Panc1 (cell line): Measurements from ENCODE around the gene PLBD2. TPM values are rescaled to one million over a fixed set of nuclear protein-coding genes. Genes with fewer than 3 reads are reported as not detected.

Experiments used
- ATAC-seq: fragments of 200-7000 bp; cut with Tn5 transposase; 2 replicates; pipeline ENCODE4 v1.9.1; 2020; ENCODE audit warnings: mild to moderate bottlenecking, moderate library complexity
- BruUV-seq: library from RNA; stranded (reverse); fragments of 400-500 nt; replicated peaks from 2 replicates; lab custom pipeline; 2021; lab: Mats Ljungman, UMichigan
- CTCF ChIA-PET: fragments of 300-600 bp; sonication (Branson Sonifier 250); formaldehyde crosslinking; loops from one replicate; lab custom pipeline; 2022; ENCODE audit warnings: antibody characterized with exemption; lab: Charles Lee
- POLR2A ChIA-PET: fragments of 300-600 bp; sonication (Branson Sonifier 250); formaldehyde crosslinking; loops from one replicate; lab custom pipeline; 2022; ENCODE audit warnings: antibody characterized with exemption; lab: Charles Lee
- DNase-seq: peaks from one replicate; pipeline ENCODE4 v3.0.0-alpha.2; 2010; ENCODE audit warnings: low read depth, low spot score
- H3K27ac ChIP-seq: 2 replicates; pipeline ENCODE4 v1.5.1; 2011; ENCODE audit warnings: mild to moderate bottlenecking, low read length, inconsistent platforms
- H3K27me3 ChIP-seq: fragments of 200-500 bp; sonication (Bioruptor generic); 2 replicates; pipeline ENCODE4 v1.6.0; 2014; ENCODE audit warnings: low read length, inconsistent platforms; ENCODE audit not compliant: control insufficient read depth, insufficient read depth
- H3K36me3 ChIP-seq: fragments of 200-500 bp; sonication (Bioruptor generic); 2 replicates; pipeline ENCODE4 v1.5.1; 2014; ENCODE audit warnings: inconsistent platforms, mild to moderate bottlenecking, low read length, moderate library complexity; ENCODE audit not compliant: control insufficient read depth, insufficient read depth
- H3K4me1 ChIP-seq: 2 replicates; pipeline ENCODE4 v1.5.1; 2011; ENCODE audit warnings: inconsistent platforms, mild to moderate bottlenecking, low read length, moderate library complexity; ENCODE audit not compliant: control insufficient read depth, insufficient read depth
- H3K4me3 ChIP-seq, 2 experiments: 2 replicates each; pipeline ENCODE4 v1.5.1; 2011 to 2012; ENCODE audit warnings: low read depth in 2 of 2, low read length in 2 of 2, mild to moderate bottlenecking in 2 of 2, inconsistent platforms in 1 of 2, moderate library complexity in 1 of 2
- H3K9me3 ChIP-seq: fragments of 200-500 bp; sonication (Bioruptor generic); 2 replicates; pipeline ENCODE4 v1.5.1; 2014; ENCODE audit warnings: low read depth, mild to moderate bottlenecking, inconsistent platforms, low read length, moderate library complexity; ENCODE audit not compliant: control insufficient read depth, insufficient read depth
- POLR2AphosphoS5 ChIP-seq: IDR thresholded peaks from 2 replicates; pipeline ENCODE4 v1.6.1; 2012; ENCODE audit warnings: mild to moderate bottlenecking, low read depth, low read length, moderate library complexity
- SIN3A ChIP-seq: IDR thresholded peaks from 2 replicates; pipeline ENCODE4 v1.6.1; 2012; ENCODE audit warnings: low read depth, mild to moderate bottlenecking, low read length, moderate library complexity, borderline replicate concordance; ENCODE audit not compliant: insufficient read depth
- TCF7L2 ChIP-seq: IDR thresholded peaks from 2 replicates; pipeline ENCODE4 v1.6.1; 2011; ENCODE audit warnings: mild to moderate bottlenecking, low read depth, low read length, inconsistent platforms
- in situ Hi-C: cut with HindIII; loops from 2 replicates; pipeline ENCODE4 v1.10.0; 2016; ENCODE audit warnings: low sequenced_read_pairs, low pct_unique_long_range_greater_than_20kb
- intact Hi-C: fragments of 100-400 bp; cut with micrococcal nuclease; formaldehyde crosslinking; loops from one replicate; pipeline ENCODE4 v1.10.0; 2022; ENCODE audit not compliant: unreplicated experiment
- total RNA-seq: library from RNA; stranded (reverse); gene quantifications from one replicate; pipeline ENCODE4 v1.2.1, GENCODE V29; 2021; ENCODE audit not compliant: unreplicated experiment
- TF ChIP-seq, protein P1 (sequence below), 2 experiments: IDR thresholded peaks; 2 replicates each; pipeline ENCODE4 v1.6.1; 2011 to 2012; ENCODE audit warnings: low read depth in 2 of 2, control low read depth in 1 of 2, low read length in 1 of 2, mild to moderate bottlenecking in 1 of 2, moderate library complexity in 1 of 2; ENCODE audit not compliant: insufficient read depth in 1 of 2
- TF ChIP-seq, protein P2 (sequence below): fragments of 450-650 bp; IDR thresholded peaks from 2 replicates; pipeline ENCODE4 v1.5.1; 2017; ENCODE audit warnings: mild to moderate bottlenecking

Gene PLBD2
- total RNA-seq, 1 experiment from 2014 or later, result 69.7 TPM

DNA sequence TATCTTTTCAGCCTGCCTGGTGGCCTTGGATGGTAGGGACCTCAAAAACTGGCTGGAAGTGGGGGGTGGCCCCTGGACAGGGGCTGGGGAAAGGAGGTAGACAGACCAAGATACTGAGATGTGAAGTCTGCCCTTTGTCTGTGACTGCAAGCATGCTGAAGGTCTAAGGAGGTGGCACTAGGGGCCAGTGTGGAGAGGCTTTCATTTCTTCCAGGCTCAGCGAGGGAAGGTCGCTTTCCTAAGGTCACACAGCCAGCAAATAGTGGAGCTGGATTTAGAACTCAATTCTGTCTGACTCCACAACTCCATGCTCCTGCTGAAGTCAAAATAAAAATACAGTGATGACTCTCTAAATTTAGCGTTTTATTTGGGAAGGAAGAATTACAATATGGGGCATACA lies 11.3 kb upstream of the PLBD2 start:
- in situ Hi-C loops (no loop called here), intact Hi-C loops (no loop called here)
- DNase-seq (no peak), ATAC-seq (0 out of 2 replicates have a peak, but pooled peaks have one; percentile 59)
- CTCF ChIA-PET, result no interaction called here
- Histone ChIP-seq H3K27me3 (no peaks in the 10 kb centered on the region), H3K9me3 (no peaks in the 10 kb centered on the region), H3K4me3 (no peak overlapping the region), H3K27ac (no peak overlapping the region), H3K4me1 (no peaks in the 10 kb centered on the region), H3K36me3 (no peaks in the 10 kb centered on the region)
- POLR2A ChIA-PET, result no interaction called here
- no TSS peak for BruUV-seq
- TF ChIP-seq POLR2AphosphoS5 (no peak), TCF7L2 (no peak), SIN3A (no peak)
- TF ChIP-seq, protein P1, sequence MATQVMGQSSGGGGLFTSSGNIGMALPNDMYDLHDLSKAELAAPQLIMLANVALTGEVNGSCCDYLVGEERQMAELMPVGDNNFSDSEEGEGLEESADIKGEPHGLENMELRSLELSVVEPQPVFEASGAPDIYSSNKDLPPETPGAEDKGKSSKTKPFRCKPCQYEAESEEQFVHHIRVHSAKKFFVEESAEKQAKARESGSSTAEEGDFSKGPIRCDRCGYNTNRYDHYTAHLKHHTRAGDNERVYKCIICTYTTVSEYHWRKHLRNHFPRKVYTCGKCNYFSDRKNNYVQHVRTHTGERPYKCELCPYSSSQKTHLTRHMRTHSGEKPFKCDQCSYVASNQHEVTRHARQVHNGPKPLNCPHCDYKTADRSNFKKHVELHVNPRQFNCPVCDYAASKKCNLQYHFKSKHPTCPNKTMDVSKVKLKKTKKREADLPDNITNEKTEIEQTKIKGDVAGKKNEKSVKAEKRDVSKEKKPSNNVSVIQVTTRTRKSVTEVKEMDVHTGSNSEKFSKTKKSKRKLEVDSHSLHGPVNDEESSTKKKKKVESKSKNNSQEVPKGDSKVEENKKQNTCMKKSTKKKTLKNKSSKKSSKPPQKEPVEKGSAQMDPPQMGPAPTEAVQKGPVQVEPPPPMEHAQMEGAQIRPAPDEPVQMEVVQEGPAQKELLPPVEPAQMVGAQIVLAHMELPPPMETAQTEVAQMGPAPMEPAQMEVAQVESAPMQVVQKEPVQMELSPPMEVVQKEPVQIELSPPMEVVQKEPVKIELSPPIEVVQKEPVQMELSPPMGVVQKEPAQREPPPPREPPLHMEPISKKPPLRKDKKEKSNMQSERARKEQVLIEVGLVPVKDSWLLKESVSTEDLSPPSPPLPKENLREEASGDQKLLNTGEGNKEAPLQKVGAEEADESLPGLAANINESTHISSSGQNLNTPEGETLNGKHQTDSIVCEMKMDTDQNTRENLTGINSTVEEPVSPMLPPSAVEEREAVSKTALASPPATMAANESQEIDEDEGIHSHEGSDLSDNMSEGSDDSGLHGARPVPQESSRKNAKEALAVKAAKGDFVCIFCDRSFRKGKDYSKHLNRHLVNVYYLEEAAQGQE (IDR thresholded peaks at IDR 0.05; ENCODE audit: insufficient read depth in 1 of 2, low read depth in 2 of 2, low read length in 1 of 2), result no peak
- TF ChIP-seq, protein P2, sequence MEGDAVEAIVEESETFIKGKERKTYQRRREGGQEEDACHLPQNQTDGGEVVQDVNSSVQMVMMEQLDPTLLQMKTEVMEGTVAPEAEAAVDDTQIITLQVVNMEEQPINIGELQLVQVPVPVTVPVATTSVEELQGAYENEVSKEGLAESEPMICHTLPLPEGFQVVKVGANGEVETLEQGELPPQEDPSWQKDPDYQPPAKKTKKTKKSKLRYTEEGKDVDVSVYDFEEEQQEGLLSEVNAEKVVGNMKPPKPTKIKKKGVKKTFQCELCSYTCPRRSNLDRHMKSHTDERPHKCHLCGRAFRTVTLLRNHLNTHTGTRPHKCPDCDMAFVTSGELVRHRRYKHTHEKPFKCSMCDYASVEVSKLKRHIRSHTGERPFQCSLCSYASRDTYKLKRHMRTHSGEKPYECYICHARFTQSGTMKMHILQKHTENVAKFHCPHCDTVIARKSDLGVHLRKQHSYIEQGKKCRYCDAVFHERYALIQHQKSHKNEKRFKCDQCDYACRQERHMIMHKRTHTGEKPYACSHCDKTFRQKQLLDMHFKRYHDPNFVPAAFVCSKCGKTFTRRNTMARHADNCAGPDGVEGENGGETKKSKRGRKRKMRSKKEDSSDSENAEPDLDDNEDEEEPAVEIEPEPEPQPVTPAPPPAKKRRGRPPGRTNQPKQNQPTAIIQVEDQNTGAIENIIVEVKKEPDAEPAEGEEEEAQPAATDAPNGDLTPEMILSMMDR, result no peak

DNA sequence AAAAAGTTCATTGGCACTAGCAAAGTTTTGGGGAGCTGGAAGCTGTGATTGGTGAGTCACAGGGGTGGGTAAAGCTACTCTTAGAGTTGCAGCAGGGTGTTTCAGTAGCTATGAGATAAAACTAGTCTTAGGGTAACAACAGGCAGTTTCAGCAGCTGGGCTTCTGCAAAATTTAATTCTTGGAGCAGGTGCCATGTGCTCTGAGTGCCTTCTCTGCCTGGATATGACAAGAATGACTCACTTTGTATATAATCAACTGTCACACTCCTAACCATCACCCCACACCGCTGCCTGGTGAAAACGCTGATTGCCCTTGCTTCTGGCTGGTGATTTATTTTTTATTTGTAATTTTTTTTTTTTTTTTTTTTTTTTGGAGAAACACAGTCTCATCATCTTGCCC lies 10.5 kb upstream of the PLBD2 start:
- BruUV-seq, result no TSS peak
- DNase-seq, result no peak
- intact Hi-C loops, result no loop called here
- Histone ChIP-seq H3K27ac (no peak overlapping the region), H3K4me3 (no peak overlapping the region), H3K36me3 (no peaks in the 10 kb centered on the region), H3K9me3 (no peaks in the 10 kb centered on the region), H3K4me1 (no peaks in the 10 kb centered on the region), H3K27me3 (no peaks in the 10 kb centered on the region)
- TF ChIP-seq, protein P2, result no peak
- TF ChIP-seq TCF7L2, result no peak
- TF ChIP-seq, protein P1 (IDR thresholded peaks at IDR 0.05; ENCODE audit: insufficient read depth in 1 of 2, low read depth in 2 of 2, low read length in 1 of 2), result no peak
- no peak for TF ChIP-seq SIN3A
- no peak for TF ChIP-seq POLR2AphosphoS5
- in situ Hi-C loops, result no loop called here
- ChIA-PET CTCF (no interaction called here), POLR2A (no interaction called here)
- ATAC-seq, result no peak
